Panc1 (cell line): ENCODE measurements around the gene TBP. TPM values are rescaled to one million over a fixed set of nuclear protein-coding genes. Genes with fewer than 3 reads are reported as not detected.

ENCODE experiments used
- ATAC-seq: fragments of 200-7000 bp; cut with Tn5 transposase; 2 replicates; pipeline ENCODE4 v1.9.1; 2020; ENCODE audit warnings: mild to moderate bottlenecking, moderate library complexity
- BruUV-seq: library from RNA; stranded (reverse); fragments of 400-500 nt; replicated peaks from 2 replicates; lab custom pipeline; 2021; lab: Mats Ljungman, UMichigan
- CTCF ChIA-PET: fragments of 300-600 bp; sonication (Branson Sonifier 250); formaldehyde crosslinking; loops from one replicate; lab custom pipeline; 2022; ENCODE audit warnings: antibody characterized with exemption; lab: Charles Lee
- POLR2A ChIA-PET: fragments of 300-600 bp; sonication (Branson Sonifier 250); formaldehyde crosslinking; loops from one replicate; lab custom pipeline; 2022; ENCODE audit warnings: antibody characterized with exemption; lab: Charles Lee
- DNase-seq: peaks from one replicate; pipeline ENCODE4 v3.0.0-alpha.2; 2010; ENCODE audit warnings: low read depth, low spot score
- H3K27ac ChIP-seq: 2 replicates; pipeline ENCODE4 v1.5.1; 2011; ENCODE audit warnings: mild to moderate bottlenecking, low read length, inconsistent platforms
- H3K27me3 ChIP-seq: fragments of 200-500 bp; sonication (Bioruptor generic); 2 replicates; pipeline ENCODE4 v1.6.0; 2014; ENCODE audit warnings: low read length, inconsistent platforms; ENCODE audit not compliant: control insufficient read depth, insufficient read depth
- H3K36me3 ChIP-seq: fragments of 200-500 bp; sonication (Bioruptor generic); 2 replicates; pipeline ENCODE4 v1.5.1; 2014; ENCODE audit warnings: inconsistent platforms, mild to moderate bottlenecking, low read length, moderate library complexity; ENCODE audit not compliant: control insufficient read depth, insufficient read depth
- H3K4me1 ChIP-seq: 2 replicates; pipeline ENCODE4 v1.5.1; 2011; ENCODE audit warnings: inconsistent platforms, mild to moderate bottlenecking, low read length, moderate library complexity; ENCODE audit not compliant: control insufficient read depth, insufficient read depth
- H3K4me3 ChIP-seq, 2 experiments: 2 replicates each; pipeline ENCODE4 v1.5.1; 2011 to 2012; ENCODE audit warnings: low read depth in 2 of 2, low read length in 2 of 2, mild to moderate bottlenecking in 2 of 2, inconsistent platforms in 1 of 2, moderate library complexity in 1 of 2
- H3K9me3 ChIP-seq: fragments of 200-500 bp; sonication (Bioruptor generic); 2 replicates; pipeline ENCODE4 v1.5.1; 2014; ENCODE audit warnings: low read depth, mild to moderate bottlenecking, inconsistent platforms, low read length, moderate library complexity; ENCODE audit not compliant: control insufficient read depth, insufficient read depth
- POLR2AphosphoS5 ChIP-seq: IDR thresholded peaks from 2 replicates; pipeline ENCODE4 v1.6.1; 2012; ENCODE audit warnings: mild to moderate bottlenecking, low read depth, low read length, moderate library complexity
- SIN3A ChIP-seq: IDR thresholded peaks from 2 replicates; pipeline ENCODE4 v1.6.1; 2012; ENCODE audit warnings: low read depth, mild to moderate bottlenecking, low read length, moderate library complexity, borderline replicate concordance; ENCODE audit not compliant: insufficient read depth
- TCF7L2 ChIP-seq: IDR thresholded peaks from 2 replicates; pipeline ENCODE4 v1.6.1; 2011; ENCODE audit warnings: mild to moderate bottlenecking, low read depth, low read length, inconsistent platforms
- in situ Hi-C: cut with HindIII; loops from 2 replicates; pipeline ENCODE4 v1.10.0; 2016; ENCODE audit warnings: low sequenced_read_pairs, low pct_unique_long_range_greater_than_20kb
- intact Hi-C: fragments of 100-400 bp; cut with micrococcal nuclease; formaldehyde crosslinking; loops from one replicate; pipeline ENCODE4 v1.10.0; 2022; ENCODE audit not compliant: unreplicated experiment
- total RNA-seq: library from RNA; stranded (reverse); gene quantifications from one replicate; pipeline ENCODE4 v1.2.1, GENCODE V29; 2021; ENCODE audit not compliant: unreplicated experiment
- TF ChIP-seq, protein P1 (sequence below), 2 experiments: IDR thresholded peaks; 2 replicates each; pipeline ENCODE4 v1.6.1; 2011 to 2012; ENCODE audit warnings: low read depth in 2 of 2, control low read depth in 1 of 2, low read length in 1 of 2, mild to moderate bottlenecking in 1 of 2, moderate library complexity in 1 of 2; ENCODE audit not compliant: insufficient read depth in 1 of 2
- TF ChIP-seq, protein P2 (sequence below): fragments of 450-650 bp; IDR thresholded peaks from 2 replicates; pipeline ENCODE4 v1.5.1; 2017; ENCODE audit warnings: mild to moderate bottlenecking

TBP gene
- total RNA-seq, 1 experiment from 2014 or later = 26.4 TPM

DNA sequence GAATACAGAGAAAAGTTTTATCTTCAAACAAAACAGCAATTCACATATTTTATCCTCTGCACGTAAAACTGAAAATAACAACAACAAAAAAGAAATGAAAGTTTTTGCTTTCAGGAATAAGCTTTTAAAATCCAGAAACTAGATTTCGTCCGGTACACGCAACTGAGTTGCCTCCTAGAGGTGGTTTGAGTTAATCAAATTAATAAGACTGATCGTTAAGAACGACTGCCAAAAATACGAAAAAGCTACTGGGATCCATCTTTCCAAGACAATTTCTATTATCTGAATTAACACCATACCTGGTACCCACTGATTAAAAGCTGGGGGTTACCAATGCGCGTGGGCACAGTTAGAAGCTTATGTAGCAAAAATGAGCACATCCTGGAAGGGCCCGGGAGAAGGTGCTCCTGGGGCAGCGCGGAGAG is 29.6 kb downstream of the TBP start:
- ChIA-PET POLR2A (interaction anchor here (0.6 to 1.0 kb wide), 2 partner anchors 26 to 38 kb away, joined by 3 to 9 read pairs; no protein-coding TSS in a partner anchor), CTCF (no interaction called here)
- H3K27ac ChIP-seq = peak overlapping the region; percentile 94
- no peaks in the 10 kb centered on the region for H3K27me3 ChIP-seq
- H3K9me3 ChIP-seq = no peaks in the 10 kb centered on the region
- peaks cover 14% of the 10 kb centered on the region for H3K4me1 ChIP-seq
- H3K36me3 ChIP-seq = peaks cover 35% of the 10 kb centered on the region
- ATAC-seq (no peak), DNase-seq (no peak)
- intact Hi-C loops = no loop called here
- peak overlapping the region; percentile 91 to 94 for H3K4me3 ChIP-seq
- TF ChIP-seq TCF7L2 = no peak
- TF ChIP-seq, protein P1, sequence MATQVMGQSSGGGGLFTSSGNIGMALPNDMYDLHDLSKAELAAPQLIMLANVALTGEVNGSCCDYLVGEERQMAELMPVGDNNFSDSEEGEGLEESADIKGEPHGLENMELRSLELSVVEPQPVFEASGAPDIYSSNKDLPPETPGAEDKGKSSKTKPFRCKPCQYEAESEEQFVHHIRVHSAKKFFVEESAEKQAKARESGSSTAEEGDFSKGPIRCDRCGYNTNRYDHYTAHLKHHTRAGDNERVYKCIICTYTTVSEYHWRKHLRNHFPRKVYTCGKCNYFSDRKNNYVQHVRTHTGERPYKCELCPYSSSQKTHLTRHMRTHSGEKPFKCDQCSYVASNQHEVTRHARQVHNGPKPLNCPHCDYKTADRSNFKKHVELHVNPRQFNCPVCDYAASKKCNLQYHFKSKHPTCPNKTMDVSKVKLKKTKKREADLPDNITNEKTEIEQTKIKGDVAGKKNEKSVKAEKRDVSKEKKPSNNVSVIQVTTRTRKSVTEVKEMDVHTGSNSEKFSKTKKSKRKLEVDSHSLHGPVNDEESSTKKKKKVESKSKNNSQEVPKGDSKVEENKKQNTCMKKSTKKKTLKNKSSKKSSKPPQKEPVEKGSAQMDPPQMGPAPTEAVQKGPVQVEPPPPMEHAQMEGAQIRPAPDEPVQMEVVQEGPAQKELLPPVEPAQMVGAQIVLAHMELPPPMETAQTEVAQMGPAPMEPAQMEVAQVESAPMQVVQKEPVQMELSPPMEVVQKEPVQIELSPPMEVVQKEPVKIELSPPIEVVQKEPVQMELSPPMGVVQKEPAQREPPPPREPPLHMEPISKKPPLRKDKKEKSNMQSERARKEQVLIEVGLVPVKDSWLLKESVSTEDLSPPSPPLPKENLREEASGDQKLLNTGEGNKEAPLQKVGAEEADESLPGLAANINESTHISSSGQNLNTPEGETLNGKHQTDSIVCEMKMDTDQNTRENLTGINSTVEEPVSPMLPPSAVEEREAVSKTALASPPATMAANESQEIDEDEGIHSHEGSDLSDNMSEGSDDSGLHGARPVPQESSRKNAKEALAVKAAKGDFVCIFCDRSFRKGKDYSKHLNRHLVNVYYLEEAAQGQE (IDR thresholded peaks at IDR 0.05; ENCODE audit: insufficient read depth in 1 of 2, low read depth in 2 of 2, low read length in 1 of 2) = no peak
- no peak for TF ChIP-seq SIN3A
- TF ChIP-seq, protein P2, sequence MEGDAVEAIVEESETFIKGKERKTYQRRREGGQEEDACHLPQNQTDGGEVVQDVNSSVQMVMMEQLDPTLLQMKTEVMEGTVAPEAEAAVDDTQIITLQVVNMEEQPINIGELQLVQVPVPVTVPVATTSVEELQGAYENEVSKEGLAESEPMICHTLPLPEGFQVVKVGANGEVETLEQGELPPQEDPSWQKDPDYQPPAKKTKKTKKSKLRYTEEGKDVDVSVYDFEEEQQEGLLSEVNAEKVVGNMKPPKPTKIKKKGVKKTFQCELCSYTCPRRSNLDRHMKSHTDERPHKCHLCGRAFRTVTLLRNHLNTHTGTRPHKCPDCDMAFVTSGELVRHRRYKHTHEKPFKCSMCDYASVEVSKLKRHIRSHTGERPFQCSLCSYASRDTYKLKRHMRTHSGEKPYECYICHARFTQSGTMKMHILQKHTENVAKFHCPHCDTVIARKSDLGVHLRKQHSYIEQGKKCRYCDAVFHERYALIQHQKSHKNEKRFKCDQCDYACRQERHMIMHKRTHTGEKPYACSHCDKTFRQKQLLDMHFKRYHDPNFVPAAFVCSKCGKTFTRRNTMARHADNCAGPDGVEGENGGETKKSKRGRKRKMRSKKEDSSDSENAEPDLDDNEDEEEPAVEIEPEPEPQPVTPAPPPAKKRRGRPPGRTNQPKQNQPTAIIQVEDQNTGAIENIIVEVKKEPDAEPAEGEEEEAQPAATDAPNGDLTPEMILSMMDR = no peak
- TF ChIP-seq POLR2AphosphoS5 = no peak; the same call in 1 of the 2 replicates
- in situ Hi-C loops = no loop called here
- no TSS peak for BruUV-seq

DNA sequence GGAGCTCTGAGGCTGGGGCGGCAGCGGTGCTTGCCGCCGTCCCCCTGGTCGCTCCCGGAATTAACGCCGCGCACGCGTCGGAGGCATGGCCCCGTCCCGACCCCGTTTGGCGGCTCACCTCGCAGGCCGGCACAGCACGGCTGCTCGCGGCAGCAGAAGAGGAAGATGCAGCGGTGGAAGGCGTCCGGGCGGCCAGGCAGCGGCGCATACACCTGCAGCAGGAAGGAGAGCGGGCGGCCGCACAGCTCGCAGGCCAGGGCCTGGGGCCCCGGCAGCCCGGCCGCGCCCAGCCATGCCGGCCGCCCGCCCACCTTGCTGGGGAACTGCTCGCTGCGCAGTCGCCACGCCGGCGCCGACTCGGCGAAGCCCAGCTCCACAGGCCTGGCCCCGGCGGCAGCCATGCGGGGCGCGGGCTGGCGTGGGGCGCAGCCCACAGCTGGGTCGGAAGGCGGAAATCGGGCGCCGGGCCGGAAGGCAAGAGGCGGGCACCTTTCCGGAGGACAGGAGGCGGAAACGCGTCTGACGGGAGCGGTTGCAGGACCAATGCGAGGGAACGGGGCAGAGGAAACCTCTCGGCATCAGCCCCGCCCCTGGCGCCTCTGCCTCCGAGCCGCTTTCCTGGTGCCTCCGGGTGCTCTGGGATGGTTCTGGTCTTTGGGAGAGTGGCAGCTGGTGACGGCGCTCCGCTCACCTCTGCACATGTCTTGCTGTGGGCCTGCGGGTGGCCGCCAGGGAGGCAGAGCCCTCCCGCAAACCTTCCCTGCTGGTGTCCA is 30.2 kb downstream of the TBP start, which contains the start of gene PDCD2:
PDCD2 (minus strand) TSS at position 457 of the 773 bp plus-strand sequence; CDS start at position 401, 56 bp downstream.
- ATAC-seq = peak; percentile 99

More for the DNA sequence above, 30.2 kb downstream of the TBP start, which contains the start of gene PDCD2:
- intact Hi-C loops (no loop called here), in situ Hi-C loops (no loop called here)
- no TSS peak for BruUV-seq
- Histone ChIP-seq H3K27me3 (no peaks in the 10 kb centered on the region), H3K4me1 (peaks cover 14% of the 10 kb centered on the region), H3K36me3 (peaks cover 30% of the 10 kb centered on the region), H3K9me3 (no peaks in the 10 kb centered on the region), H3K27ac (peak within 1 kb of the TSS; percentile 94), H3K4me3 (peak within 1 kb of the TSS; percentile 91 to 94)
- POLR2A ChIA-PET = interaction anchor here (0.6 to 1.0 kb wide), 2 partner anchors 27 to 38 kb away, joined by 3 to 9 read pairs; no protein-coding TSS in a partner anchor
- peak; percentile 61 for DNase-seq
- CTCF ChIA-PET = no interaction called here
- TF ChIP-seq TCF7L2 = no peak; the same call in 1 of the 2 replicates
- TF ChIP-seq, protein P1 (IDR thresholded peaks at IDR 0.05; ENCODE audit: insufficient read depth in 1 of 2, low read depth in 2 of 2, low read length in 1 of 2) = no peak
- peak; percentile 90 for TF ChIP-seq POLR2AphosphoS5
- 0 out of 2 replicates have a peak, but pooled peaks have one; percentile 77 for TF ChIP-seq SIN3A
- TF ChIP-seq, protein P2 = no peak
